ENCODE data around the gene PACSIN2.
"Not testable (repeated sequence)": the region's sequence is repeated elsewhere in the genome, so short reads cannot be mapped to it uniquely, and the experiment has no call there.

The PACSIN2 gene

DNA sequence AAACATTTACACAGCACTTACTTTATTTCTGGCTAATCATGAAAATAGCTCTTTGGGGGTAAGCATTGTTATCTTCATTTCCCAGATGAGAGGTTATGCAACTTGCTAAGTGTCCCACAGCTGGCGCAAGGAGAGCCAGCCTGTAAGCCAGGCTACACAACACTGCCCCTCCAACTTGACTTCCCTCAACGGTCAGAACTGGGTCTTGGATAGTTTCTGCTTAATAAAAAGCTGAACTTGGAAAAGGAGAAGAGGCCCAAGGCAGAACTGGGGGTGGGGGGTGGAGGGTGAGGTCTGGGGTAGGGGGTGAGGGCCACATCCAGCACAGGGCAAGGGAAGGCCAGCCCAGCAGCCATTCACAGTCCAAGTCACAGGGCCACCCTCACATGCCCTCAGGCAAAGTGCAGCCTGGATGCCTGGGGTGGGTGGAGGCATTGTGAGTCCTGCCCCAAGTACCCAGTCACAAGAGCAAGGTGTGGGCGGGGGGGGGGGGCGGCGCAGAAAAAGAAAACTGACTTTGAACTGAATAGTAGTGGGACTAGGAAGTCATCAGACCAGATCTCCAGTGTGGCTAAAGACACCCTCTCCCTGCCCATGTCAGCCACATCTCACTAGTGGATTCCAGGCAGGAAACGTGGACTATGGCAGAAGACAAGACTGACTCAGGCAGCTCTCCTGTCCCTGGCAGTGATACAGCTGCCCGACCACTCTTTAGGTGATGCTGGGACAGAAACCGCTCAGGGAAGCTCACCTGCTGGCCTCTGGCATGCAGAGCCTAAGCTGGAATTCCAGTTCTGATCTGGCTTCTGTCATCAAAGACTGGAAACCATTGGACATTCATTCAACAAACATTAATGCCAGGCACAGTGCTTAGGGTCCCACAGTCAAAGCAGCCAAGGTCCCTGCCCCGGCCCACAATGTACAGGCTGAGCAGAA lies 52.4 kb downstream of the PACSIN2 start:
- no peak for DNase-seq

DNA sequence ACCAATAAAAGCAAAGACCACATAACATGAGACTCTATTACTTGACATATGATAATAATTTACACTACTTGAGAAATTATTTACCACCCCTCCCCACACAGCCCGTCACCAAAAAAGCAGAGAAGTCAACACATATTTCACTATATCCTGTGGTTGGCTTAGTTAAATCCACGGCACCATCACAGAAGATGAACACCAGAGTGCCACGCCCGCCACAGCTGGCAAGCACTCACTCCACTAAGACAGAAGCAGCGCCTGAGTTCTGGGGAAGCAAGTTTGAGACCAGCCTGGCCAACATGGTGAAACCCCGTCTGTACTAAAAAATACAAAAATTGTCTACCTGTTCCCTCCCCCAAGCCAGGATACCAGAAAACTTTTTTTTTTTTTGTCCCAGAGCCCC lies 53.1 kb downstream of the PACSIN2 start:
- no peak for DNase-seq

DNA sequence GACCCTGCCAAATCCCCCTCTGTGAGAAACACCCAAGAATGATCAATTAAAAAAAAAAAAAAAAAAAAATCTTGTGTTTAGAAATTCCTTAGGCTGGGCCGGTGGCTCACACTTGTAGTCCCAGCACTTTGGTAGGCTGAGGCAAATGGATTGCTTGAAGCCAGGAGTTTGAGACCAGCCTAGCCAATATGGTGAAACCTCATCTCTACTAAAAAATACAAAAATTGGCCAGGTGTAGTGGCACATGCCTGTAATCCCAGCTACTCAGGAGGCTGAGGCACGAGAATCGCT lies 53.6 kb downstream of the PACSIN2 start:
- DNase-seq, result not testable (repeated sequence)

DNA sequence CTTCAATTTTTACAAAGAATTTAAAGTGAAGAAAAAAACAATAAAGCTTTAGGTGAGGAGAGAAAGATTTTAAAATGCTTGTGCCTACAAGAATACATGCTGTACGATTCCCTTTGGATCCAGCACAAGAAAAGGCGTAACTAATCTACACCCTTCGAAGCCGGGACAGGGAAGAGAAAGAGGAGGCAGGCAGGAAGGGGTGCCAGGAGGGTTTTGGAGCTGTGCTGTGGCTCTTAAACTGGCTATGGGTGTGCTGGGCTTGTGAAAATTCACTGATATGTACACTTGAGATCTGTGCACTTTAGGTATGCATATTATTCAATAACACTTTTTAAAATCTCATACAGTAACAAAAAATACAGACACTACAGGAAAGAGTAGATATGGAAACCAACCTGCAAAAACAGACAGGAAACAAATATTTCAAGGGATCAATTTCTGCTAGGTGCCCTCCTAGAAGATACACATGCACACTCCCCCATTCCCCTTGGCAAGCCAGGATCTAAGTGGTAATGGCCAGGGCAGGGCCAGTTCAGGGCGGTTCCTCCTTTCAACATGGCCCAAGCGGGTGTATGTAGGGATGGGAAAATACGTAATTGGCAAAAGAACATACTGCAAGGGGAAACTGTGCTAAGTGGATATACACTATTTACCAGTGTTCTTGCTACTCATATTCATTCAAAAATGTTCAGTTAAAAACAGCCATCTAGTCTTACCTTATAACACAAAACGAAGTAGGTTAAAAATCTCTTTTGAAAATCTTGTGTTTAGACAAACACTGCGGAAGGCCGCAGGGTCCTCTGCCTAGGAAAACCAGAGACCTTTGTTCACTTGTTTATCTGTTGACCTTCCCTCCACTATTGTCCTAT lies 54.2 kb downstream of the PACSIN2 start:
- DNase-seq, result no peak

DNA sequence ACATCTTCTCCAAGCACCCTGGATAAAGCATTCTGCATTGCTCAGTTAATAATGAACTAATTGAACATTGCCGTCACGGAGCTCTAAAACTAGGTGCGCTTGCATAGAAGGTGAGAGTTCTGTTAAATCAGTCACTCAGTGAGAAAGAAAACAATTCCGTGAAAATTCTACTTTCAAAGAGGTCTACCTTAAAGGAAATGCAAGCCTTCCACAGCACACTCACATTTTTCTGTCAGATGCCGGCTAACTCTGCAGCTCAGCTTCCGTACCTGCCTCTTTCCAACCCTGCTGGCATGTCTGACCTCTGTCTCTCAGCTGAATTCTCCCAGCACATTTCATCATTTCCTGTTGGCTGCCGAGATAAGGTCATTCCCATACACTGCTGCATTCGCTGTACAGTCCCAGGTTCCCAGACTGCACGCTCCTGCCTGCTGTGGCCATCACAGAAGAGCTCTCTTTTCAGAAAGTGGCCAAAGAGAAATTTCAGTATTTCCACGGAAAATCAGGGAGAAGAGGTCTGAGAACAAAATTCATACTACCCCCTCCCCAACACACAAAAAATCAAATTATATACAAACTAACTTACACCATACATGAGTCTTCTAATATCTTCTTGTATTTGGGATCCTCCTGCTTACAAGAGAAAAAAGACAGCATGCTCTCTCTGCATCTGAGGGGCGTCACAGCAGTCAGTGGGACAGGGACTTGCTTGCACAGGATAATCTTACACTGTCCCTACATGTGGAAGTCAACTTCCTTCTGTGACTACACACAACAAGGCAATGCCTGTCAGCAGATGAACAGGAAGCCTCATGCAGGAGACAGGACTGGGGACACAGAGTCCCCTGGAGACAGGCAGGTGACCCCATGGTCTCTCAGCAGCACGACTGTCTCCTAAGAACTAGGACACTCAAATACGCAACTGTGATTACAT lies 55.1 kb downstream of the PACSIN2 start:
- no peak for DNase-seq

DNA sequence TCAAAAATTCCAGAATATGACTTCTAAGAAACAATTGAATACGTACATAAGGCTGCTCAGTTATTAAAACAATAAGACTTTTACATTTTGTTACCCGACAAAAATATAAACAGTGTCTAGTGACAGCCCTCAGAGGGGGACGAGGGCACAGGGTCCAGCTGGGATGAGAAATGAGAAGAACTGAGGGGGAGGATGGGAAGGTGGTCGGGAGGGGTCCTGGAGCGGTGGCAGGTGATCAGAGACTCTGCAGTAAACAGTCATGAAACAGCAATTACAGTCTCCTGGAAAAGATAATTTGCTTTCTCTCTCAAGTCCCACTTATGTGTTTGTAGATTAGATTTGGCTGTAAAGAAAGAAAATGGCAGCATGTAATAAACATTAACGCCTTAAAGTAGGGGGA lies 56.0 kb downstream of the PACSIN2 start:
- DNase-seq, result no peak

DNA sequence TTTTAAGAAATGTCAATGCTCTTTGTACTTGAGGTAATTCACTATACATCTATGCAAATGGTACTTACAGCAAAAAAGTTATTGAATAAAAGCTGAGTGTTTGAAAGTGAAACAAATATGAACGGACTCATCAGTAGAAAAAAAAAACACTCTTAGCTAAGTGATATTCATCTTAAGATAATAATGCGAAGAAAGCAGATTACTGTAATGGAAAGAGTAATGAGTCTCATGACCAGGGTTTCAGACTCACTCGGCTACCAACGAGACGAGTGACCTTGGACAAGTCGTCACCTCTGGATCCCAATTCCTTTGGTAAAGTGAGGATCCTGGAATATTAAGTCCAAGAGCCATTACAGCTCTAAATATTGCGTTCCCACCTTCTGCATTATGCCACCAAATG lies 57.0 kb downstream of the PACSIN2 start:
- DNase-seq, result no peak

DNA sequence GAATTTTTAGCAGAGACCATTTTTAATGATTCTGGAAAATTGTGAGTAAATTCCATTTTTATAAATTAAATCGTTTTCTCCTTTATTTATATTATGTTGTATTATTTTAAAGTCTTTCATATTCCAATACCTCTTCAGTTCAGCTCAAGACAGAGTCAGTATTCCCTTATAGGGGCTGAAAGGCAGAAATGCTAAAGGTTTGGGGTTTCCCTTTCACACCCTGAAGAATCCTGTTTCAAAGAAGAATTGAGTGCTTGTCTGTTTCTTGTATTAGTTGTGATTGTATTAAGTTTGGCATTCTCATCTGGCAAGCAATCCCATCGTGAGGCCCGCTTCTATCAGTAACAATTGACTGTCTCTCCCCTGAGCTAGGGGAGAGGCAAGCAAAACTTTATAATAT lies 57.4 kb downstream of the PACSIN2 start:
- DNase-seq, result no peak

DNA sequence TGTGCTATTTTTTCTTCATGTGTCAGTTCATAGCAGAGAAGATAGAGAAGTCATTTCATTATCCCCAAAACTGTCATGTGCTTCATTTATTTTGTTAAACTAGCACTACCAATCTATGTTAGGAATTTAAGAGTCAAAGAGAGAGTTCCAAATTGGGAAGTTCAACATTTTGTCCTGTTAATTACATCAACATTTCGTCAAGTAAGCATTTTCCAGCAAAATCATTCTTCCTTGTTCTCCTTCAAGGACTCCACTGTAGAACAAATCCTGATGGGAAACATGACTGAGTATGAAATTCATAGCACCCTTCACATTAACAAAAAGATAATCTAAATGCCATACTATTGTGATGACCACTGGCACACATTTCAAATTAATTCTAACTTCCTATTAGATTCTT lies 59.1 kb downstream of the PACSIN2 start:
- DNase-seq, result no peak

DNA sequence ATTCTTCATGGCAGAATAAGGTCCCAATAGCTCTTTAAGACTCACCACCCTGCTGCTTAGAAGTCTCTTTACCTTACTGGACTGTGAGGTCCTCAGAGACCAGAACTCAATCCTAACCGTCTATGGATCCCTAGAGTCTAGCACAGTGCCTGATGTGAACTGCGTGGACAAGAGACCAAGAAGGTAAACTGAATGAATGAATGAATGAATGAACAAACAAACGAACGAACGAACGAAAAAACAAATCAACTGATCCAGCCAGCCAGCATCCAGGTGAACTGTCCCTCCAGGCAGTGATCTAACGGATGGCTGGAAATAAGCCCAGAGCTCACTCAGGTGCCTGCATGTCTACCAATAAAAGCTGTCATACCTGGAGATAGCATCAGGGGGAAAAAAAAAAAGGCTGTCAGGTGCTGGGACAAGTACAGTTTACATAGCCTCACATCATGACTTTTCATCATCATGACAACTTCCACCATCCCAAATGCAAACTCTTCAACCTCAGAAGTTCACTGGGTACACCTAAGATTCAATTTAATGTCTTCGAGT lies 59.8 kb downstream of the PACSIN2 start:
- DNase-seq, result no peak

DNA sequence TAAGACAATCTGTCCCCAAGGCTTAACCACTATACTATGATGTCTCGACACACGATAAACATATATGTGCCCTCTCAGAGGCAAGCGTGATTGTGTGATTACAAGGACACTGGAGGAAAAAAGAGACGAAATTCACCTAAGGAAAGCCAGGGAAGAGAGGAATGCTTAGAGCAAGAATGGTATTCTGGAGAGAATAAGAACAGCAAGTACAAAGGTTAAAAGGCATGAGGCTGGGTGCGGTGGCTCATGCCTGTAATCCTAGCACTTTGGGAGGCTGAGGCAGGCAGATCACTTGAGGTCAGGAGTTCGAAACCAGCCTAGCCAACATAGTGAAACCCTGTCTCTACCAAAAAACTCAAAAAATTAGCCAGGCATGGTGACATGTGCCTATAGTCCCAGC lies 61.2 kb downstream of the PACSIN2 start:
- not testable (repeated sequence) for DNase-seq

DNA sequence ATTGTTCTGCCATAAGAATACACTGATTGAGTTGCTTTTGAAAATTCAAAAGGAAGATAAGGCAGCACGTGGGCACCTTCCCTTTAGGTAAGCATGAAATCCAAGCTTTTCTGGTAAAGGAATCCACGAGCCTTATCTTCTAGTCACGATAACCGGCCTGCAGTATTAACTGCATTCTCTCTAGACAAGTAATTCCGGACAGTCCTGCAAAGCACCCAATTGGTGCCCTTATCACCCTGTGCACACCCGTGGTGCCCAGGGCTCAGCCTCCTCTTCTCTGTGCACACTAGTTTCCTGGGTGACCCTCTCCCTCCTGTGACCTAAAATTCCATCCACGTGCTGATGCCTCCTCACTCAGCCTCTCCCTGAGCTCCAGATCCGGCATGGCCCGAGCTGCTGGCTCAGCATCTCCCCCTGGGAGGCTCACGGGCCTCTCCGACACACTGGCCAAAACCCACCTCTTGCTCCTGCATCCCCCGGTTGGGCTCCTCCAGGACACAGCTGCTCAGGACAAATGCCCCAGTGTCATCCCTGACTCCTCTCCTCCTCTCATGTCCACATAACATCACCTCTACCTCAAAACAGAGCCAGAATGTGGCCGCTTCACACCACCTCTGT lies 63.7 kb downstream of the PACSIN2 start:
- no peak for DNase-seq

DNA sequence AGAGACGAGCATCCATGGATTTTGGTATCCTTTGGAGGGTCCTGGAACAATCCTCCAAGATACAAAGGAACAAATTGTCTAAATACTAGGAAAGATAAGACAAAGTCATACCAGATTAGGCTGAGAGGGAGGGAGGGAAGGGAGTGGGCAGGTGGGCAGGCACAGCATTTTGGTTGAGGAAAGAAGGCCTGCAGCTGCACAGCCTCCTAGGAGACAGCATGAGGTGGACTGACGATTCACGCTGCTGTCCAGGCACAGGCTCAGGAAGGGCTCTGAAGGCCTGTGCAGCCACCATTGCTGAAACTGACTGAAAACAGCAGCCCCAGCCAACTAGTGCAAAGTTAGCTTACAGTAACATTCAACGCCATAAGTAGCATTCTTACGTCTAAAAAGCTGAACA lies 64.7 kb downstream of the PACSIN2 start:
- no peak for DNase-seq

DNA sequence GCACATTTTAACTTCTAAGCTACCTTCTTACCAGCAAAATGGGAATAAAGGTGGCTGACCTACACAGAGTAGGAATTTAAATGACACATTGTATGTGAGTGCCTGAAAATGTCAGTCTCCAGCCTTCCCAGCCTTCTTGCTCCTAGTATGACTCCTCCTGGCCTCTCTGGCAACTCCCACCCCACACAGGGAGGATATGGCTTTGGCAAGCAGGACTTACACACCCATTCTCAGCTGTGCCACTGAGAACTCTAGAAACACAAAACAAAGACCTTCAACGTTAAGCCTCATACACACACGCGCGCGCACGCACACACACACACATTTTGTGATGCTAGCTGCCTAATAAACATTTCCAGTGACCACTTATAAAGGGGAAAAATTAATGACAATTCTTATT lies 65.8 kb downstream of the PACSIN2 start:
- DNase-seq, result no peak

DNA sequence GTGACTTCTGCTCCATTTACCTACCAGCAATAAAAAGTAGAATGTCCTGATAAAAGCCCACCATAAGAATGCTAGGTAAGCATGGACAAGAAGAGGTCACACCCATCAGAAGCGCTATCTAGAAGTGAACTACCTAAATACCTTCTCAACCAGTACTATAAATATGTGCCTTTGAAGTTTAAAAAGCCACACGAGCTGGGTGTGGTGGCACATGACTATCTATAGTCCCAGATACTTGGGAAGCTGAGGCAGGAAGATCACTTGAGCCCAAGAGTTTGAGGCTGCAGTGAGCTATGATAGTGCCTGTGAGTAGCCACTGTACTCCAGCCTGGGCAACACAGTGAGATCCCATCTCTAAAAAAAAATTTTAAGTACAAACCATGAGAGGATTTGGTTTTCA lies 66.7 kb downstream of the PACSIN2 start:
- no peak for DNase-seq

DNA sequence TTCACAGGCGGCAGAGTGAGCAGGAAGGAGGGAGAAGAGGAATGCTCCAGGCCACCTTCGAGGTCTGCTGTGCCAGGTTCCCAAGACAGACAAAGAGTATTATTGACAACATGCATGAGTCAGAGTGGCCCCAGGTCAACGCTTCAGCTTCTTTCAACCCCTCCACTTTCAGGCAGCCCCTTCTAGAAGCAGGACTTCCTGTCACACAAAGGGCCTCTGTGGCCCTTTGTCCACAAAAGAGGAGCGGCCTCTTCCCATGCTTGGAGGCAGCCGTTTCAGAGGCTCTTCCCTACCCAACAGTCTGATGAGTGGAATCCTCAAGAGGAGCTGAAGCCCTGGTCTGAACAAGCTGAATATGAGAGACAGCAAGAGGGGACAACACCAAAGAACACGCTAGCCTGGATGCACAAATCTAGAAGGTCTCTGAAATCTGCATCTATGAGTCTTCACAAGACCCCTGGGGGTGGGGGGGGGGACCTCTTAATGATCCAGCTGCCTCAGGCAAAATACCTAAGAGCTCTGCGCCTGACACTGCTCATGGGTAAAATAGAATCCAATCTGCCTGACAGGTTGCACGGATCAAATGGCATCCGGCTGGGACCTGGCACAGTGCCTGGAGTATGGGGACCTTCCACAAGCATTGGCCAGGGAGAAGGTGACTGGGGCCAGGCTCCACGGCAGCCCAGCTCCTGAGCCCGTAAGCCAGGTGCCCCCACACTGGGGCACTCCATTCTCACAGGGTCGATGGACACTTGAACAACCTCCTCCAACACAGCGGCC lies 67.5 kb downstream of the PACSIN2 start:
- DNase-seq, result no peak

DNA sequence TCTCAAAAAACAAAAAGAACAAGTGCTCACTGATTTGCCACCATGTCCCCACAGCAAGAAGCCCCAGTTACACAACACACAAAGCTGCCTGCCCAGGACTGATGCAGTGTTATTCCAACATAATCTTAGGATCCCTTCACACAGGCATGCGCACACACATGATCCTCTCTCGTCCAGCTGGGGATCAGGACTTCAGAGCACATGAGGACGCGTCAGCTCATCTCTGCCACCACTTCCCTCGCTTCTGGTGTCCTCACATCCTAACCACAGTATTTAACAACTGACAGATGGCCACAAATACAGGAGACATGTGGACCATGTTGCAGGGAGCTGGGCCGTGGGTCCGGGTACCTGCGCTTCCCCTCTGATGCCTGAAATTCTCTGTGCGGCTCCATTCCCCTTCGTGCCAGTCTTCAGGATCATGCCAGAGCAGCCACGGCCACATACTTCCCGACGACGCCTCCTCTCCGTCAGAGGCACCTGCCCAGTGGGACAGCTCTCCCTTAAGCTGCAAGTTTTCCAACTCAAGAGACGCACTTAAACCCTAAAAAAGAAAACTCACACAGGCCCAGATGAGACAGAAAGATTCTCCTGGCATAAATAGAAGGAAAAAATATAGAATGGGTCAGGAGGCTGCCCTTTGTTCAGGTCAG lies 68.3 kb downstream of the PACSIN2 start:
- no peak for DNase-seq

DNA sequence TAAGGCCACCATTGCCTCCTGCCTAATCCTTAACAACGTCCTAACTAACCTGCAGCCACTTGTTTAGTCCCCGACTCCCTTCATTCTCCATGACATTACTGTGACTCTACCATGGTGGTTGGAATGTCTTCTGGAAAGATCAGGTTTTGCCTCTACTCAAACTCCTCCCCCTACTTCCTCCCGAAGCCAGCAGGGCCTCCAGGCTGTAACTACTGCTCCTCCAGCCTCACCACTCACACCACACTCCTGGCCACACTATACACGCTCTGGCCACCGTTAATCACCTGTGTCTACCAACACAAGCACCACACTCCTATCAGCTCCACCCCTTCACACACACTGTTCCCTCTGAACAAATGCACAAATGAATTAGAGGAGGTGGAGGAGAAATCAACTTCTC lies 69.2 kb downstream of the PACSIN2 start:
- no peak for DNase-seq

DNA sequence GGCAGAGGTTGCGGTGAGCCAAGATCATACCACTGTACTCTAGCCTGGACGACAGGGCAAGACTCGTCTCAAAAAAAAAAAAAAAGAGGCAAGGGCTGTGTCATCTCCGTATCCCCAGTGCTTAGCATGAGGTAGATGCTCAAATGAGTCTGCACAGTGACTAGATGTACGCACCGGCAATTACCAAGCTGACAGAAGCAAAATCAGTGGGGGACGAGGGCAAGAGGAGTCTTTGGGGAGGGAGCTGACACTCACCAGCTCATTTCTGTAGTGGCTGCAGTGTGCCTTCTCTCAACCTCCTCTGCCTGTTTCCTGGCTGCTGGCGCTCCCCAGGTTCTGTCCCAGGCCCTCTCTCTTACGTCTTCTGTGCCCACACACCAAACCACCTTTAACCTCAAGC lies 69.9 kb downstream of the PACSIN2 start:
- DNase-seq, result no peak

DNA sequence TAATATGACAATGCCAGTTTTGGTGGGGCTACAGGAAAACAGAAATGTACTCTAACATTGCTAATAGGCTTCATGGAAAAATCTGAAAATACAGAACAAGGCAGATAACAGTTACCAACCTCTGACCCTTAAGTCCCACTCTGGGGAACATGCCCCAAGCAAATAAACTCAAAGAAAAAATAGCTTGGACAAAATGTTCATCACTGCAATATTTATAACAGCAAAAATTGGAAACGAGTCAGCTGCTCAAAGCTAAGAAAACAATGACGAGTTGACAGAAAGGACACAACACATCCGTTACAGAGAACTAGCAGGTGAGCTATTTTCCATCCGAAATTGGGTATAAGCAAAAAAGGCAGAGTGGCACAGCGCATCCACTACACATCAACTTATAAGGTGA lies 70.5 kb downstream of the PACSIN2 start:
- DNase-seq, result no peak

DNA sequence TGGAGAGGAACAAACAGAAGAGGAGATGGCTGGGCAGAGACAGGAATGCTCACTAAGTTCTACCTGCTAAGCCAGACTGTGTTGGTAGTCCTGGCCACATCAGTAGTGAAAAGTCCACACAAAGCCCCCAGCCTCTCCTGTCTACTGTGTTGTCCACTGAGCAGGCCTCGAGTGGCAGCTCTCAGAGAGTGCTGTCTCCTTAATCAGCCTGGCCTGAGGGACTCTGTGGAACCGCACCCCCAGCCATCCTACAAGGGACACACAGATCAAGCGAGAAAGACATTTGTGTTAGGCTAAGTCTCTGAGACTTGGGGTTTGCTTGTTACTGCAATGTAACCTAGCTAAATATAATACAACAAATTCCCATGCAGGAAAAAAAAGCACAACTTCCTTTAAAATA lies 71.0 kb downstream of the PACSIN2 start:
- DNase-seq, result no peak
